ENCODE measurements around the gene RPRD1B. TPM values are rescaled to one million over a fixed set of nuclear protein-coding genes. Genes with fewer than 3 reads are reported as not detected.
"Not testable (repeated sequence)": the region's sequence is repeated elsewhere in the genome, so short reads cannot be mapped to it uniquely, and the experiment has no call there.

The RPRD1B gene
- total RNA-seq, 3 donors from 2014 or later, result 21.4 to 33.8 (median 31.3) TPM

- Histone ChIP-seq H3K27ac (no peak overlapping the region), H3K9me3 (no peaks in the 10 kb centered on the region), H3K27me3 (no peaks in the 10 kb centered on the region), H3K36me3 (peaks cover 4% of the 10 kb centered on the region), H3K4me1 (no peaks in the 10 kb centered on the region), H3K4me3 (no peak overlapping the region)
- DNase-seq (ENCODE audit: low spot score in 2 of 2), result no peak
- TF ChIP-seq, protein P1, sequence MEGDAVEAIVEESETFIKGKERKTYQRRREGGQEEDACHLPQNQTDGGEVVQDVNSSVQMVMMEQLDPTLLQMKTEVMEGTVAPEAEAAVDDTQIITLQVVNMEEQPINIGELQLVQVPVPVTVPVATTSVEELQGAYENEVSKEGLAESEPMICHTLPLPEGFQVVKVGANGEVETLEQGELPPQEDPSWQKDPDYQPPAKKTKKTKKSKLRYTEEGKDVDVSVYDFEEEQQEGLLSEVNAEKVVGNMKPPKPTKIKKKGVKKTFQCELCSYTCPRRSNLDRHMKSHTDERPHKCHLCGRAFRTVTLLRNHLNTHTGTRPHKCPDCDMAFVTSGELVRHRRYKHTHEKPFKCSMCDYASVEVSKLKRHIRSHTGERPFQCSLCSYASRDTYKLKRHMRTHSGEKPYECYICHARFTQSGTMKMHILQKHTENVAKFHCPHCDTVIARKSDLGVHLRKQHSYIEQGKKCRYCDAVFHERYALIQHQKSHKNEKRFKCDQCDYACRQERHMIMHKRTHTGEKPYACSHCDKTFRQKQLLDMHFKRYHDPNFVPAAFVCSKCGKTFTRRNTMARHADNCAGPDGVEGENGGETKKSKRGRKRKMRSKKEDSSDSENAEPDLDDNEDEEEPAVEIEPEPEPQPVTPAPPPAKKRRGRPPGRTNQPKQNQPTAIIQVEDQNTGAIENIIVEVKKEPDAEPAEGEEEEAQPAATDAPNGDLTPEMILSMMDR (IDR thresholded peaks at IDR 0.05), result no peak
- no peak for TF ChIP-seq POLR2A (IDR thresholded peaks at IDR 0.05)
- TF ChIP-seq POLR2AphosphoS5 (IDR thresholded peaks at IDR 0.05), result no peak
- intact Hi-C loops (cut with DNase I; ENCODE audit: low total_unique reads), result no loop called here
Measured at GRCh38 chr20:38093641-38094077, 60.1 kb downstream of the RPRD1B start.

GRCh38 chr20:38094373-38094891 is 60.9 kb downstream of the RPRD1B start:
- intact Hi-C loops (cut with DNase I; ENCODE audit: low total_unique reads), result no loop called here
- Histone ChIP-seq H3K27me3 (no peaks in the 10 kb centered on the region), H3K27ac (peak overlapping the region in 1 of 2 donors; percentile 66), H3K4me1 (no peaks in the 10 kb centered on the region), H3K36me3 (peaks cover 2% of the 10 kb centered on the region), H3K4me3 (no peak overlapping the region), H3K9me3 (no peaks in the 10 kb centered on the region)
- TF ChIP-seq, protein P1 (IDR thresholded peaks at IDR 0.05), result no peak
- no peak for TF ChIP-seq POLR2A (IDR thresholded peaks at IDR 0.05)
- no peak for TF ChIP-seq POLR2AphosphoS5 (IDR thresholded peaks at IDR 0.05)
- DNase-seq (ENCODE audit: low spot score in 2 of 2), result no peak

DNA sequence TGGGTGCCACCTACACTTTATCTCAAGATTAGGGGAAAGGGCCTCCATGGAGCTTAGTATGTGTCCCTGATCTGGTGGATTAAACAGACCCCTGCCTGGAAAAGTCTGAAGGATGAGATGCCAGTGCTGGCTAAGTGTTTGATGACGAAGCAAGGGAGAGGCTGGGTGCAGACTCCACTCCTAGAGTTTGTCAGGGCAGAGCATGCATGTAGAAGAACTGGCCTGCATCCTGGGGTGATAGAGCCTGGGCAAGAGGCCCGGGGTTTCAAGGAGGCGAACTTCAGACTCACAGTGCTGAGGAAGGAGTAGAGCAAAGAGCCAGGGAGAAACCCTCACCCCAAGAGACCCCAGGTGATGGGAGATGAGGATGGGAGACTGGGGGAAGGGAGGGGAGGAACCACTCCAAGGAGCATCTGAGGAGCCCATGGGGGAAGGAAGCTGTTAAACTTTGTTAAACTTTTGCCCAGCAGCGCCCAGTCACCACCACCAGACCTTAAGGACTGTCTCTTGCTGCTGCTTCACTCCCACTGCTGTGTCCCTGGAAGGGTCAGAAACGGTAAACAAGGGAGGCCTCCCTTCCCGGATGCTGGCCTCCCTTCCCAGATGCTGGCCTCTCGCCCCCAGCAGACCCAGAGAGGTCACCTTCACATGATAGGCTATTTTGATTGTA is 61.6 kb downstream of the RPRD1B start:
- no peaks in the 10 kb centered on the region for H3K9me3 ChIP-seq
- TF ChIP-seq POLR2AphosphoS5 (IDR thresholded peaks at IDR 0.05) (no peak), POLR2A (IDR thresholded peaks at IDR 0.05) (no peak)
- TF ChIP-seq, protein P1 (IDR thresholded peaks at IDR 0.05), result no peak
- no peak for DNase-seq (ENCODE audit: low spot score in 2 of 2)
- H3K4me3 ChIP-seq, result no peak overlapping the region
- H3K27ac ChIP-seq, result peak overlapping the region in 1 of 2 donors; percentile 66
- no peaks in the 10 kb centered on the region for H3K4me1 ChIP-seq
- intact Hi-C loops (cut with DNase I; ENCODE audit: low total_unique reads), result no loop called here
- H3K27me3 ChIP-seq, result no peaks in the 10 kb centered on the region
- H3K36me3 ChIP-seq, result no peaks in the 10 kb centered on the region

DNA sequence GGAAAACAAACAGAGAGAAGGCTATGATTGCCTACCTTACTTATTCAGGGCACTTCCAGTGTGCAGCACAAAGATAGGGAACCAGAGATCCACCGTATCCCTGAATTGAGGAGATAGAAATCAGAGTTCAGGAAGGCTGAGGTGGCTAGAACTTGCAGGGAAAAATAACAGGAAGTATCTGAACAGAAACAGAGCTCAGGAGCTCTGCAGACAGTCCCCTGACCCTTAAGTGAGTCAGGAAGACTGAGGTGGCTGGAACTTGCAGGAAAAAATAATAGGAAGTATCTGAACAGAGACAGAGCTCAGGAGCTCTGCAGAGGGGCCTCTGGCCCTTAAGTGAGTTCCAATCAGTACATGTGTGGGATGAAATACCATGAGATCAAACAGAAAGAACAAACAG is 65.4 kb downstream of the RPRD1B start:
- Histone ChIP-seq H3K36me3 (no peaks in the 10 kb centered on the region), H3K27ac (no peak overlapping the region), H3K27me3 (no peaks in the 10 kb centered on the region), H3K9me3 (no peaks in the 10 kb centered on the region), H3K4me1 (no peaks in the 10 kb centered on the region), H3K4me3 (no peak overlapping the region)
- intact Hi-C loops (cut with DNase I; ENCODE audit: low total_unique reads), result no loop called here
- TF ChIP-seq POLR2A (IDR thresholded peaks at IDR 0.05) (no peak), POLR2AphosphoS5 (IDR thresholded peaks at IDR 0.05) (no peak)
- TF ChIP-seq, protein P1 (IDR thresholded peaks at IDR 0.05), result no peak
- no peak for DNase-seq (ENCODE audit: low spot score in 2 of 2)

GRCh38 chr20:38102206-38102605 is 68.7 kb downstream of the RPRD1B start:
- H3K9me3 ChIP-seq; H3K4me1 ChIP-seq; H3K36me3 ChIP-seq; DNase-seq (ENCODE audit: low spot score in 2 of 2); H3K27me3 ChIP-seq; H3K27ac ChIP-seq; H3K4me3 ChIP-seq; intact Hi-C loops (cut with DNase I; ENCODE audit: low total_unique reads): not testable (repeated sequence)
